HCT116 (cell line): Measurements from ENCODE around the gene PRM2. TPM values are rescaled to one million over a fixed set of nuclear protein-coding genes. Genes with fewer than 3 reads are reported as not detected.
A peak's percentile ranks its signal among the peaks of the same experiment; 100 is the strongest.

Source experiments
- ATAC-seq: fragments of 200-7000 bp; cut with Tn5 transposase; 2 replicates; pipeline ENCODE4 v1.9.1; 2020; ENCODE audit warnings: mild to moderate bottlenecking, moderate library complexity
- BruUV-seq: library from RNA; stranded (reverse); fragments of 400-500 nt; replicated peaks from 2 replicates; lab custom pipeline; 2021; lab: Mats Ljungman, UMichigan
- CTCF ChIA-PET: fragments of 300-600 bp; sonication (Branson Sonifier 250); formaldehyde crosslinking; loops from one replicate; lab custom pipeline; 2021; ENCODE audit warnings: antibody characterized with exemption; lab: Charles Lee
- POLR2A ChIA-PET: fragments of 300-600, 350-600 bp; sonication (Branson Sonifier 250); formaldehyde crosslinking; loops from one replicate; lab custom pipeline; 2021; ENCODE audit warnings: antibody characterized with exemption; lab: Charles Lee
- RAD21 ChIA-PET, 2 experiments: fragments of 300-600 bp; sonication (Branson Sonifier 250); formaldehyde crosslinking; loops; one replicate each; lab custom pipeline; 2023; ENCODE audit warnings: low total read pairs in 2 of 2; ENCODE audit not compliant: uncharacterized antibody in 2 of 2, unreplicated experiment in 2 of 2, low non-redundant PET in 1 of 2; lab: Charles Lee
- DNase-seq: peaks from one replicate; pipeline ENCODE4 v3.0.0-alpha.2; 2010; ENCODE audit warnings: low read depth, low spot score
- H2AFZ ChIP-seq: fragments of 200-600 bp; shearing (Covaris generic), sonication (generic); 2 replicates; pipeline ENCODE4 v1.6.1; 2017; ENCODE audit warnings: low read depth, mixed run types, mixed read lengths, antibody characterized with exemption, low read length; ENCODE audit not compliant: poor library complexity, severe bottlenecking
- H3K27ac ChIP-seq: 2 replicates; pipeline ENCODE4 v1.5.1; 2012; ENCODE audit warnings: low read depth, low read length
- H3K27me3 ChIP-seq: fragments of 200-600 bp; sonication (generic); 2 replicates; pipeline ENCODE4 v1.6.1; 2016; ENCODE audit warnings: mixed run types, low read length, mixed read lengths; ENCODE audit not compliant: insufficient read depth
- H3K36me3 ChIP-seq, 2 experiments: fragments of 200-500 bp in 1 of 2; fragments of 200-600 bp in 1 of 2; sonication (Bioruptor generic) in 1 of 2; sonication (generic) in 1 of 2; 2 replicates each; pipeline versions ENCODE4 v1.5.1 to v1.6.1; 2014 to 2016; ENCODE audit warnings: low read length in 2 of 2, inconsistent platforms in 1 of 2, mixed read lengths in 1 of 2, mixed run types in 1 of 2; ENCODE audit not compliant: insufficient read depth in 2 of 2, control insufficient read depth in 1 of 2
- H3K4me1 ChIP-seq, 2 experiments: fragments of 200-600 bp in 1 of 2; sonication (generic) in 1 of 2; 2 replicates each; pipeline versions ENCODE4 v1.5.1 to v1.6.1; 2012 to 2017; ENCODE audit warnings: low read length in 2 of 2, inconsistent platforms in 1 of 2, mild to moderate bottlenecking in 1 of 2, mixed read lengths in 1 of 2, mixed run types in 1 of 2, moderate library complexity in 1 of 2; ENCODE audit not compliant: insufficient read depth in 2 of 2, control insufficient read depth in 1 of 2
- H3K4me2 ChIP-seq: fragments of 200-600 bp; sonication (generic); 2 replicates; pipeline ENCODE4 v1.6.1; 2017; ENCODE audit warnings: mixed run types, low read length, mixed read lengths
- H3K4me3 ChIP-seq, 2 experiments: fragments of 200-600 bp in 1 of 2; sonication (generic) in 1 of 2; replicated peaks in 1 of 2; 2 replicates each; pipeline ENCODE4 v1.5.1; 2011 to 2016; ENCODE audit warnings: low read length in 2 of 2, control low read depth in 1 of 2, low read depth in 1 of 2, mild to moderate bottlenecking in 1 of 2, mixed read lengths in 1 of 2, mixed run types in 1 of 2
- H3K79me2 ChIP-seq: fragments of 200-600 bp; sonication (generic); 2 replicates; pipeline ENCODE4 v1.6.1; 2017; ENCODE audit warnings: mild to moderate bottlenecking, mixed run types, low read length, moderate library complexity, mixed read lengths; ENCODE audit not compliant: insufficient read depth
- H3K9ac ChIP-seq: fragments of 200-600 bp; sonication (generic); 2 replicates; pipeline ENCODE4 v1.6.1; 2016; ENCODE audit warnings: low read length, mixed read lengths
- H3K9me2 ChIP-seq: fragments of 200-600 bp; sonication (generic), shearing (Covaris generic); 2 replicates; pipeline ENCODE4 v1.6.1; 2017; ENCODE audit warnings: mixed run types, mild to moderate bottlenecking, moderate library complexity; ENCODE audit not compliant: insufficient read depth
- H3K9me3 ChIP-seq, 2 experiments: fragments of 200-500 bp in 1 of 2; fragments of 200-600 bp in 1 of 2; sonication (Bioruptor generic) in 1 of 2; sonication (generic) in 1 of 2; 2 replicates each; pipeline ENCODE4 v1.6.1; 2014 to 2017; ENCODE audit warnings: low read length in 2 of 2, mixed read lengths in 2 of 2, inconsistent platforms in 1 of 2, low read depth in 1 of 2, mild to moderate bottlenecking in 1 of 2, mixed run types in 1 of 2, moderate library complexity in 1 of 2; ENCODE audit not compliant: control insufficient read depth in 1 of 2, insufficient read depth in 1 of 2
- H4K20me1 ChIP-seq: fragments of 200-600 bp; sonication (generic), shearing (Covaris generic); 2 replicates; pipeline ENCODE4 v1.6.1; 2017; ENCODE audit warnings: mixed run types, mild to moderate bottlenecking, moderate library complexity; ENCODE audit not compliant: insufficient read depth
- CEBPB ChIP-seq: IDR thresholded peaks from 2 replicates; pipeline ENCODE4 v1.6.1; 2012; ENCODE audit warnings: low read depth
- EGR1 ChIP-seq: IDR thresholded peaks from 2 replicates; pipeline ENCODE4 v1.6.1; 2012; ENCODE audit warnings: low read depth
- EZH2 ChIP-seq: fragments of 200-600 bp; sonication (generic); IDR thresholded peaks from 2 replicates; pipeline ENCODE4 v1.6.1; 2017; ENCODE audit warnings: antibody characterized with exemption, mixed run types
- EZH2phosphoT487 ChIP-seq: fragments of 200-600 bp; IDR thresholded peaks from 2 replicates; pipeline ENCODE4 v1.6.1; 2018; ENCODE audit warnings: antibody characterized with exemption, borderline replicate concordance
- RAD21 ChIP-seq: IDR thresholded peaks from 2 replicates; pipeline ENCODE4 v1.6.1; 2012; ENCODE audit warnings: low read depth, mild to moderate bottlenecking
- SIN3A ChIP-seq: IDR thresholded peaks from 2 replicates; pipeline ENCODE4 v1.6.1; 2012; ENCODE audit warnings: low read depth
- SP1 ChIP-seq: IDR thresholded peaks from 2 replicates; pipeline ENCODE4 v1.6.1; 2012; ENCODE audit warnings: low read depth
- TCF7L2 ChIP-seq: IDR thresholded peaks from 2 replicates; pipeline ENCODE4 v1.7.0; 2011; ENCODE audit warnings: borderline replicate concordance, inconsistent platforms; ENCODE audit not compliant: insufficient read depth, insufficient read length; ENCODE audit errors: extremely low read depth
- YY1 ChIP-seq: IDR thresholded peaks from 2 replicates; pipeline ENCODE4 v1.6.1; 2011; ENCODE audit warnings: low read length, low read depth, moderate library complexity, mild to moderate bottlenecking; ENCODE audit not compliant: insufficient replicate concordance; ENCODE audit errors: extremely low read depth
- intact Hi-C: fragments of 100-400 bp; cut with micrococcal nuclease; formaldehyde crosslinking; loops from 2 replicates; pipeline ENCODE4 v1.10.0; 2022
- total RNA-seq: library from RNA; stranded (reverse); gene quantifications from one replicate; pipeline ENCODE4 v1.2.1, GENCODE V29; 2021; ENCODE audit not compliant: unreplicated experiment
- TF ChIP-seq, protein P1 (sequence below): IDR thresholded peaks from 2 replicates; pipeline ENCODE4 v1.6.1; 2012
- TF ChIP-seq, protein P2 (sequence below): IDR thresholded peaks from 2 replicates; pipeline ENCODE4 v1.6.1; 2012
- TF ChIP-seq, protein P3 (sequence below), 3 experiments: fragments of 200-600 bp in 1 of 3; sonication (generic) in 1 of 3; IDR thresholded peaks in 2 of 3; conservative IDR thresholded peaks in 1 of 3; 2 replicates each; pipeline ENCODE4 v1.5.1; 2012 to 2017; ENCODE audit warnings: low read depth in 2 of 3, low read length in 2 of 3, antibody characterized with exemption in 1 of 3, borderline replicate concordance in 1 of 3, control low read depth in 1 of 3, mild to moderate bottlenecking in 1 of 3, mixed read lengths in 1 of 3, mixed run types in 1 of 3, moderate library complexity in 1 of 3; ENCODE audit not compliant: insufficient read depth in 1 of 3

PRM2 gene
- total RNA-seq, 1 experiment from 2014 or later: not detected

DNA sequence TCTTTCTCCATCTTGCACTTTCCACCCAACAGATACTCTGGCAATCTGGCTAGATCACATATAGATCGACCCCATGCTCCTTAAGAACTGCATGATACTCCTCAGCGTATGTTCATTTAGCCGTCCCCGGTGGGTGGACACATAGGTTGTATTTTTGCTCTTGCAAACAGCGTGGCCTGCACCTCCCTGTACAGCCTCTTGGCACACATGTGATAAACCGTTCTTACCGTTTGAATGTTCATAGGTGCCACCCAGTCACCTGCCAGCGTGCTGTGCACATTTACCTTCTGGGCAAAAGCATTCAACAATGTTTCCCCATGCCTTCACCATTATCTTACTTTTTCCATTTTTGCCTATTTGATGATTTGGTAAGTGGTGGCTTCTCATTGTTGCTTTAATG is 13.4 kb downstream of the PRM2 start:
- no TSS peak for BruUV-seq
- H3K4me1 ChIP-seq: no peaks in the 10 kb centered on the region
- no peaks in the 10 kb centered on the region for H3K79me2 ChIP-seq
- no peak overlapping the region for H2AFZ ChIP-seq
- intact Hi-C loops: no loop called here
- ChIA-PET RAD21 (no interaction called here), POLR2A (no interaction called here), CTCF (no interaction called here)
- no peak overlapping the region for H3K27ac ChIP-seq
- no peaks in the 10 kb centered on the region for H4K20me1 ChIP-seq
- H3K36me3 ChIP-seq: no peaks in the 10 kb centered on the region
- ATAC-seq: peak; percentile 48; the same call in 1 of the 2 replicates
- H3K9me3 ChIP-seq: no peaks in the 10 kb centered on the region
- H3K9me2 ChIP-seq: no peaks in the 10 kb centered on the region
- H3K4me3 ChIP-seq: no peak overlapping the region
- no peak overlapping the region for H3K4me2 ChIP-seq
- no peaks in the 10 kb centered on the region for H3K27me3 ChIP-seq
- no peak for DNase-seq
- H3K9ac ChIP-seq: no peak overlapping the region
- TF ChIP-seq EZH2phosphoT487 (no peak), EGR1 (no peak), EZH2 (no peak), SP1 (no peak), SIN3A (no peak), TCF7L2 (no peak), CEBPB (no peak), YY1 (no peak), RAD21 (no peak)
- TF ChIP-seq, protein P1, sequence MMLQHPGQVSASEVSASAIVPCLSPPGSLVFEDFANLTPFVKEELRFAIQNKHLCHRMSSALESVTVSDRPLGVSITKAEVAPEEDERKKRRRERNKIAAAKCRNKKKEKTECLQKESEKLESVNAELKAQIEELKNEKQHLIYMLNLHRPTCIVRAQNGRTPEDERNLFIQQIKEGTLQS: no peak
- TF ChIP-seq, protein P2, sequence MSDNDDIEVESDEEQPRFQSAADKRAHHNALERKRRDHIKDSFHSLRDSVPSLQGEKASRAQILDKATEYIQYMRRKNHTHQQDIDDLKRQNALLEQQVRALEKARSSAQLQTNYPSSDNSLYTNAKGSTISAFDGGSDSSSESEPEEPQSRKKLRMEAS: no peak
- TF ChIP-seq, protein P3, sequence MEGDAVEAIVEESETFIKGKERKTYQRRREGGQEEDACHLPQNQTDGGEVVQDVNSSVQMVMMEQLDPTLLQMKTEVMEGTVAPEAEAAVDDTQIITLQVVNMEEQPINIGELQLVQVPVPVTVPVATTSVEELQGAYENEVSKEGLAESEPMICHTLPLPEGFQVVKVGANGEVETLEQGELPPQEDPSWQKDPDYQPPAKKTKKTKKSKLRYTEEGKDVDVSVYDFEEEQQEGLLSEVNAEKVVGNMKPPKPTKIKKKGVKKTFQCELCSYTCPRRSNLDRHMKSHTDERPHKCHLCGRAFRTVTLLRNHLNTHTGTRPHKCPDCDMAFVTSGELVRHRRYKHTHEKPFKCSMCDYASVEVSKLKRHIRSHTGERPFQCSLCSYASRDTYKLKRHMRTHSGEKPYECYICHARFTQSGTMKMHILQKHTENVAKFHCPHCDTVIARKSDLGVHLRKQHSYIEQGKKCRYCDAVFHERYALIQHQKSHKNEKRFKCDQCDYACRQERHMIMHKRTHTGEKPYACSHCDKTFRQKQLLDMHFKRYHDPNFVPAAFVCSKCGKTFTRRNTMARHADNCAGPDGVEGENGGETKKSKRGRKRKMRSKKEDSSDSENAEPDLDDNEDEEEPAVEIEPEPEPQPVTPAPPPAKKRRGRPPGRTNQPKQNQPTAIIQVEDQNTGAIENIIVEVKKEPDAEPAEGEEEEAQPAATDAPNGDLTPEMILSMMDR (IDR thresholded peaks at IDR 0.05 in 2 of 3, conservative IDR thresholded peaks at IDR 0.05 in 1 of 3; ENCODE audit: borderline replicate concordance in 1 of 3, insufficient read depth in 1 of 3, low read depth in 2 of 3, low read length in 2 of 3): no peak
